ENCODE data around the gene NRCAM. TPM values are rescaled to one million over a fixed set of nuclear protein-coding genes. Genes with fewer than 3 reads are reported as not detected.

The NRCAM gene
- total and polyA plus RNA-seq, 4 donors, result 0.17 to 3.2 (median 0.64) TPM

DNA sequence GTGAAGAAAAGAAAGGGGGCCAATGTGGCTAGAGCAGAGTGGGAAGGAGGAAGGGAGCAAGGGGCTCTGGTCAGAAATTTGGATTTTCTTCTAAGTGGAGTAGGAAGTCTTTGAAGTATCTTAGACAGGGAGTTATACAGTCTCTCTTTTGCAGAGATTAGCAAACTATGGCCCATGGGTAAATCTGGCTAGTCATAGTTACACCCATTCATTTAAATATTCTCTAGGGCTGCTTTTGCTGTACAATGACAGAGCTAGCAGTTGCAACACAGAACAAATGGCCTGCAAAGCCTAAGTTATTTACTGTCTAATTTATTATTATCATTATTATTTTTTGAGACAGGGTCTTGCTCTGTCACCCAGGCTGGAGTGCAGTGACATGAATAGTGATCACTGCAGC is 315.6 kb downstream of the NRCAM start:
- no peaks in the 10 kb centered on the region for H3K4me1 ChIP-seq (ENCODE audit: control insufficient read depth in 4 of 4, insufficient read depth in 4 of 4, low read length in 3 of 4)
- TF ChIP-seq YY1 (IDR thresholded peaks at IDR 0.05), result no peak
- no peak for TF ChIP-seq FOXA1 (IDR thresholded peaks at IDR 0.05)
- TF ChIP-seq, protein P1, sequence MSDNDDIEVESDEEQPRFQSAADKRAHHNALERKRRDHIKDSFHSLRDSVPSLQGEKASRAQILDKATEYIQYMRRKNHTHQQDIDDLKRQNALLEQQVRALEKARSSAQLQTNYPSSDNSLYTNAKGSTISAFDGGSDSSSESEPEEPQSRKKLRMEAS (IDR thresholded peaks at IDR 0.05), result no peak
- TF ChIP-seq, protein P2, sequence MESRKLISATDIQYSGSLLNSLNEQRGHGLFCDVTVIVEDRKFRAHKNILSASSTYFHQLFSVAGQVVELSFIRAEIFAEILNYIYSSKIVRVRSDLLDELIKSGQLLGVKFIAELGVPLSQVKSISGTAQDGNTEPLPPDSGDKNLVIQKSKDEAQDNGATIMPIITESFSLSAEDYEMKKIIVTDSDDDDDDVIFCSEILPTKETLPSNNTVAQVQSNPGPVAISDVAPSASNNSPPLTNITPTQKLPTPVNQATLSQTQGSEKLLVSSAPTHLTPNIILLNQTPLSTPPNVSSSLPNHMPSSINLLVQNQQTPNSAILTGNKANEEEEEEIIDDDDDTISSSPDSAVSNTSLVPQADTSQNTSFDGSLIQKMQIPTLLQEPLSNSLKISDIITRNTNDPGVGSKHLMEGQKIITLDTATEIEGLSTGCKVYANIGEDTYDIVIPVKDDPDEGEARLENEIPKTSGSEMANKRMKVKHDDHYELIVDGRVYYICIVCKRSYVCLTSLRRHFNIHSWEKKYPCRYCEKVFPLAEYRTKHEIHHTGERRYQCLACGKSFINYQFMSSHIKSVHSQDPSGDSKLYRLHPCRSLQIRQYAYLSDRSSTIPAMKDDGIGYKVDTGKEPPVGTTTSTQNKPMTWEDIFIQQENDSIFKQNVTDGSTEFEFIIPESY (IDR thresholded peaks at IDR 0.05), result no peak
- TF ChIP-seq HNF4A (conservative IDR thresholded peaks at IDR 0.05), result no peak
- TF ChIP-seq, protein P3, sequence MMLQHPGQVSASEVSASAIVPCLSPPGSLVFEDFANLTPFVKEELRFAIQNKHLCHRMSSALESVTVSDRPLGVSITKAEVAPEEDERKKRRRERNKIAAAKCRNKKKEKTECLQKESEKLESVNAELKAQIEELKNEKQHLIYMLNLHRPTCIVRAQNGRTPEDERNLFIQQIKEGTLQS (IDR thresholded peaks at IDR 0.05), result no peak
- TF ChIP-seq, protein P4, sequence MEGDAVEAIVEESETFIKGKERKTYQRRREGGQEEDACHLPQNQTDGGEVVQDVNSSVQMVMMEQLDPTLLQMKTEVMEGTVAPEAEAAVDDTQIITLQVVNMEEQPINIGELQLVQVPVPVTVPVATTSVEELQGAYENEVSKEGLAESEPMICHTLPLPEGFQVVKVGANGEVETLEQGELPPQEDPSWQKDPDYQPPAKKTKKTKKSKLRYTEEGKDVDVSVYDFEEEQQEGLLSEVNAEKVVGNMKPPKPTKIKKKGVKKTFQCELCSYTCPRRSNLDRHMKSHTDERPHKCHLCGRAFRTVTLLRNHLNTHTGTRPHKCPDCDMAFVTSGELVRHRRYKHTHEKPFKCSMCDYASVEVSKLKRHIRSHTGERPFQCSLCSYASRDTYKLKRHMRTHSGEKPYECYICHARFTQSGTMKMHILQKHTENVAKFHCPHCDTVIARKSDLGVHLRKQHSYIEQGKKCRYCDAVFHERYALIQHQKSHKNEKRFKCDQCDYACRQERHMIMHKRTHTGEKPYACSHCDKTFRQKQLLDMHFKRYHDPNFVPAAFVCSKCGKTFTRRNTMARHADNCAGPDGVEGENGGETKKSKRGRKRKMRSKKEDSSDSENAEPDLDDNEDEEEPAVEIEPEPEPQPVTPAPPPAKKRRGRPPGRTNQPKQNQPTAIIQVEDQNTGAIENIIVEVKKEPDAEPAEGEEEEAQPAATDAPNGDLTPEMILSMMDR (IDR thresholded peaks at IDR 0.05; ENCODE audit: low read depth, low read length, missing input control), result no peak
- no peak for TF ChIP-seq GABPA (IDR thresholded peaks at IDR 0.05 in 1 of 2, conservative IDR thresholded peaks at IDR 0.05 in 1 of 2)
- TF ChIP-seq RXRA (IDR thresholded peaks at IDR 0.05), result no peak
- no peak for TF ChIP-seq HNF4G (IDR thresholded peaks at IDR 0.05)
- no peak for TF ChIP-seq RAD21 (IDR thresholded peaks at IDR 0.05)
- no peak for TF ChIP-seq JUND (IDR thresholded peaks at IDR 0.05)
- no peak for TF ChIP-seq EGR1 (IDR thresholded peaks at IDR 0.05; ENCODE audit: low read depth in 2 of 2)
- TF ChIP-seq SP1 (IDR thresholded peaks at IDR 0.05), result no peak
- no peak for TF ChIP-seq TAF1 (conservative IDR thresholded peaks at IDR 0.05)
- no peak for TF ChIP-seq NR2F2 (IDR thresholded peaks at IDR 0.05)
- TF ChIP-seq, protein P5, sequence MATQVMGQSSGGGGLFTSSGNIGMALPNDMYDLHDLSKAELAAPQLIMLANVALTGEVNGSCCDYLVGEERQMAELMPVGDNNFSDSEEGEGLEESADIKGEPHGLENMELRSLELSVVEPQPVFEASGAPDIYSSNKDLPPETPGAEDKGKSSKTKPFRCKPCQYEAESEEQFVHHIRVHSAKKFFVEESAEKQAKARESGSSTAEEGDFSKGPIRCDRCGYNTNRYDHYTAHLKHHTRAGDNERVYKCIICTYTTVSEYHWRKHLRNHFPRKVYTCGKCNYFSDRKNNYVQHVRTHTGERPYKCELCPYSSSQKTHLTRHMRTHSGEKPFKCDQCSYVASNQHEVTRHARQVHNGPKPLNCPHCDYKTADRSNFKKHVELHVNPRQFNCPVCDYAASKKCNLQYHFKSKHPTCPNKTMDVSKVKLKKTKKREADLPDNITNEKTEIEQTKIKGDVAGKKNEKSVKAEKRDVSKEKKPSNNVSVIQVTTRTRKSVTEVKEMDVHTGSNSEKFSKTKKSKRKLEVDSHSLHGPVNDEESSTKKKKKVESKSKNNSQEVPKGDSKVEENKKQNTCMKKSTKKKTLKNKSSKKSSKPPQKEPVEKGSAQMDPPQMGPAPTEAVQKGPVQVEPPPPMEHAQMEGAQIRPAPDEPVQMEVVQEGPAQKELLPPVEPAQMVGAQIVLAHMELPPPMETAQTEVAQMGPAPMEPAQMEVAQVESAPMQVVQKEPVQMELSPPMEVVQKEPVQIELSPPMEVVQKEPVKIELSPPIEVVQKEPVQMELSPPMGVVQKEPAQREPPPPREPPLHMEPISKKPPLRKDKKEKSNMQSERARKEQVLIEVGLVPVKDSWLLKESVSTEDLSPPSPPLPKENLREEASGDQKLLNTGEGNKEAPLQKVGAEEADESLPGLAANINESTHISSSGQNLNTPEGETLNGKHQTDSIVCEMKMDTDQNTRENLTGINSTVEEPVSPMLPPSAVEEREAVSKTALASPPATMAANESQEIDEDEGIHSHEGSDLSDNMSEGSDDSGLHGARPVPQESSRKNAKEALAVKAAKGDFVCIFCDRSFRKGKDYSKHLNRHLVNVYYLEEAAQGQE (IDR thresholded peaks at IDR 0.05), result no peak
- TF ChIP-seq FOXA2 (IDR thresholded peaks at IDR 0.05), result no peak
- no peaks in the 10 kb centered on the region for H3K36me3 ChIP-seq (ENCODE audit: control insufficient read depth in 4 of 4, insufficient read depth in 3 of 4, low read depth in 1 of 4, low read length in 3 of 4)
- no peaks in the 10 kb centered on the region for H3K9me3 ChIP-seq (ENCODE audit: control insufficient read depth in 4 of 4, low read length in 3 of 4)
- no peaks in the 10 kb centered on the region for H3K27me3 ChIP-seq (ENCODE audit: control insufficient read depth in 4 of 4, insufficient read depth in 4 of 4, low read length in 3 of 4)
- no peak overlapping the region for H3K9ac ChIP-seq (ENCODE audit: low read depth in 1 of 2, low read length in 2 of 2)
- H3K4me3 ChIP-seq (ENCODE audit: low read depth in 1 of 3, low read length in 3 of 3), result no peak overlapping the region
- H3K27ac ChIP-seq (ENCODE audit: low read depth in 1 of 2, low read length in 2 of 2), result no peak overlapping the region
- no peak for DNase-seq (ENCODE audit: low spot score)

Measured in liver (tissue), 9 donors.